GM12873 (cell line): Measurements from ENCODE around the gene ABLIM2.

Experiments
- CTCF ChIP-seq: IDR thresholded peaks from 2 replicates; pipeline ENCODE4 v1.5.1; 2012; ENCODE audit warnings: low read depth, mild to moderate bottlenecking, moderate library complexity, low read length, control low read depth; ENCODE audit not compliant: insufficient read depth; ENCODE audit errors: missing control alignments

The ABLIM2 gene

GRCh38 chr4:8066336-8066931, 92.2 kb downstream of the ABLIM2 start:
- no peak for TF ChIP-seq CTCF

DNA sequence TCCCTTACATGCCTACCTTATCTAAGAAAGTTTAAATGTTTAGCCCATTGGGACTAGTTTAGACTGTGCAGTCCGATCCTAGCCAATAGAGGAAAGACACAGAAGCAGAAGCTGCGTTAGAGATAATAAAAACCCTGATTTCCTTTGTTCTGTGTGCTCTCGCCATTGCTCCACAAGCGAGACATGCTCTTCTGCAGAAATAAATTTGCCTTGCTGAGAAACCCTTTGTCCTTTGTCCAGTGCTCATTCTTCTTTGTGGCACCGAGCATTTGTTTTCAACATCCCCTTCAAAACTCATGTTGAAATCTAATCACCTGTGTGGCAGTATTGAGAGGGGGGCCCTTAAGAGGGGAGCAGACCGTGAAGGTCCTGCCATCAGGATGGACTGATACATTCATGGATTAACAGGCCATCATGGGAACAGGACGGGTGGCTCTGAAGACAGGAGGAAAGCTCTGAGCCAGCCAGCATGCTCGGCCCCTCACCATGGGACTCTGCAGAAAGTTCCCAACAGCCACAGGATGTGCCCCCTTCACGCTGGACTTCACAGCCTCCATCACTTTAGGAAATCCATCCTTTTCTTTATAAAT, 94.5 kb downstream of the ABLIM2 start:
- no peak for TF ChIP-seq CTCF

GRCh38 chr4:8061573-8061972, 97.0 kb downstream of the ABLIM2 start:
- no peak for TF ChIP-seq CTCF

GRCh38 chr4:8061145-8061544, 97.5 kb downstream of the ABLIM2 start:
- TF ChIP-seq CTCF, result no peak

DNA sequence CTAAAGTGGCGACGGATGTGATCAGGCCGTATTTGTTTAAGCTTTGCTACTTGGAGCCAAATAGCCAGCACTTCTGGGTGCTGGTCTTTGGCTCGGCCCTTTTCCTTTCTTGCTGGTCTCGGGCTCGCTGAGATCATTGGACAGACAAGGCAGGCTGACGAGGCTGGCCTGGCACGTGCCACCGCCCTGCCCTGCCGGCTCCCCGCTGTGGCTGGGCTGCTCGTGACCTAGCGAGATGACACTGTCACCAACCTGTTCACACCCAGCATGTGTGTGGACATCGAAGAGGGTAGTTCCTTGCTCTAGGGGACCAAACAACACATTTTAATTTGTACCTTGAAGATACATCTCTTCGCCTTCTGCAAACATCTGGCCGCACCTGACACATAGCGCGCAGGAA, 98.0 kb downstream of the ABLIM2 start:
- no peak for TF ChIP-seq CTCF

- no peak for TF ChIP-seq CTCF
Observed at GRCh38 chr4:8058031-8058479, 100.6 kb downstream of the ABLIM2 start.

DNA sequence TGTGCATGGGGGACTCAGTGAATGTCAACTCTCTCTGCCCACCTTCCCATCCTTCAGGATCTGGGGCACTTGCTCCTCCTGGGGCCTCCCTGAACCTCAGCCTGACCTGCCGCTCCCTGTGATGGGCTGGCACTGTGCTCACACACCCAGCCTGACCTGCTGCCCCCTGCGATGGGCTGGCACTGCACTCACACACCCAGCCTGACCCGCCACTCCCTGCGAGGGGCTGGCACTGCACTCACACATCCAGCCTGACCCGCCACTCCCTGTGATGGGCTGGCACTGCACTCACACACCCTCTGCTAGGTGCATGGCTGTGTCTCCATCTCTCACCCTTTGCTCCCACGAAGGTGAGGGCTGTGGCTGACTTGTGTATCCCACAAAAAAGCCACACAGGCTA, 103.4 kb downstream of the ABLIM2 start:
- no peak for TF ChIP-seq CTCF
